ENCODE measurements around the gene COA8.

Gene COA8

GRCh38 chr14:103624860-103625259, 62.1 kb downstream of the COA8 start:
- Histone ChIP-seq H2BK15ac (ENCODE audit: low read depth, poor library complexity, severe bottlenecking) (no peak overlapping the region), H3K4me1 (ENCODE audit: control insufficient read depth, insufficient read depth, low read depth, low read length) (peaks cover 24% of the 10 kb centered on the region), H3K23ac (ENCODE audit: low read length in 2 of 2) (peak overlapping the region in 1 of 2 experiments; percentile 66), H3K79me1 (replicated peaks; ENCODE audit: low read length, poor library complexity, severe bottlenecking) (no peaks in the 10 kb centered on the region), H2BK12ac (ENCODE audit: low read length in 2 of 2) (peak overlapping the region in 1 of 2 experiments; percentile 17), H2BK120ac (ENCODE audit: low read depth, low read length) (no peak overlapping the region), H4K8ac (ENCODE audit: low read length) (peak overlapping the region; percentile 4), H3K4ac (ENCODE audit: low read depth in 1 of 2, low read length in 2 of 2) (peak overlapping the region in 1 of 2 experiments; percentile 13), H3K9me3 (ENCODE audit: control insufficient read depth, low read length) (no peaks in the 10 kb centered on the region), H3K27ac (ENCODE audit: low read length, poor library complexity, severe bottlenecking) (no peak overlapping the region), H3K14ac (ENCODE audit: low read length in 2 of 2) (peak overlapping the region in 1 of 2 experiments; percentile 4), H3K18ac (ENCODE audit: low read depth in 1 of 2, low read length in 2 of 2) (peak overlapping the region in 1 of 2 experiments; percentile 54), H4K91ac (ENCODE audit: low read length) (peak overlapping the region; percentile 73), H2BK5ac (ENCODE audit: low read depth, low read length, poor library complexity, severe bottlenecking) (no peak overlapping the region), H3K4me3 (ENCODE audit: insufficient read depth in 1 of 2, low read depth in 1 of 2, low read length in 2 of 2) (peak overlapping the region in 1 of 2 experiments; percentile 24), H3K36me3 (ENCODE audit: control insufficient read depth in 1 of 2, insufficient read depth in 2 of 2, low read depth in 1 of 2, low read length in 2 of 2) (no peaks in the 10 kb centered on the region), H2AFZ (ENCODE audit: low read depth, low read length) (no peak overlapping the region), H3K4me2 (ENCODE audit: low read length, poor library complexity, severe bottlenecking) (no peak overlapping the region), H3K27me3 (ENCODE audit: control insufficient read depth in 1 of 2, insufficient read depth in 1 of 2, low read length in 2 of 2) (no peaks in the 10 kb centered on the region), H2AK5ac (ENCODE audit: low read length, severe bottlenecking) (no peak overlapping the region), H3K9ac (ENCODE audit: low read length) (peak overlapping the region; percentile 71)
- WGBS: 19% methylated on average over 10 of the region's 10 CpGs
- peak; percentile 65 for DNase-seq

GRCh38 chr14:103625356-103626095, 62.8 kb downstream of the COA8 start:
- no peak overlapping the region for H3K14ac ChIP-seq (ENCODE audit: low read length in 2 of 2)
- no peak overlapping the region for H2BK5ac ChIP-seq (ENCODE audit: low read depth, low read length, poor library complexity, severe bottlenecking)
- H4K8ac ChIP-seq (ENCODE audit: low read length): peak overlapping the region; percentile 40
- peak overlapping the region; percentile 71 for H3K9ac ChIP-seq (ENCODE audit: low read length)
- H3K27me3 ChIP-seq (ENCODE audit: control insufficient read depth in 1 of 2, insufficient read depth in 1 of 2, low read length in 2 of 2): no peaks in the 10 kb centered on the region
- no peak overlapping the region for H3K23ac ChIP-seq (ENCODE audit: low read length in 2 of 2)
- peak overlapping the region in 1 of 2 experiments; percentile 54 for H3K18ac ChIP-seq (ENCODE audit: low read depth in 1 of 2, low read length in 2 of 2)
- H3K36me3 ChIP-seq (ENCODE audit: control insufficient read depth in 1 of 2, insufficient read depth in 2 of 2, low read depth in 1 of 2, low read length in 2 of 2): no peaks in the 10 kb centered on the region
- H3K4me2 ChIP-seq (ENCODE audit: low read length, poor library complexity, severe bottlenecking): no peak overlapping the region
- peak overlapping the region; percentile 13 to 35 for H3K4ac ChIP-seq (ENCODE audit: low read depth in 1 of 2, low read length in 2 of 2)
- peaks cover 24% of the 10 kb centered on the region for H3K4me1 ChIP-seq (ENCODE audit: control insufficient read depth, insufficient read depth, low read depth, low read length)
- WGBS: 78% methylated on average over 9 of the region's 11 CpGs
- H3K9me3 ChIP-seq (ENCODE audit: control insufficient read depth, low read length): no peaks in the 10 kb centered on the region
- no peak overlapping the region for H2AFZ ChIP-seq (ENCODE audit: low read depth, low read length)
- no peak overlapping the region for H2BK15ac ChIP-seq (ENCODE audit: low read depth, poor library complexity, severe bottlenecking)
- H3K4me3 ChIP-seq (ENCODE audit: insufficient read depth in 1 of 2, low read depth in 1 of 2, low read length in 2 of 2): peak overlapping the region in 1 of 2 experiments; percentile 24
- no peaks in the 10 kb centered on the region for H3K79me1 ChIP-seq (replicated peaks; ENCODE audit: low read length, poor library complexity, severe bottlenecking)
- no peak overlapping the region for H4K91ac ChIP-seq (ENCODE audit: low read length)
- no peak for DNase-seq
- no peak overlapping the region for H2AK5ac ChIP-seq (ENCODE audit: low read length, severe bottlenecking)
- H2BK12ac ChIP-seq (ENCODE audit: low read length in 2 of 2): peak overlapping the region in 1 of 2 experiments; percentile 68
- H3K27ac ChIP-seq (ENCODE audit: low read length, poor library complexity, severe bottlenecking): no peak overlapping the region
- H2BK120ac ChIP-seq (ENCODE audit: low read depth, low read length): no peak overlapping the region

DNA sequence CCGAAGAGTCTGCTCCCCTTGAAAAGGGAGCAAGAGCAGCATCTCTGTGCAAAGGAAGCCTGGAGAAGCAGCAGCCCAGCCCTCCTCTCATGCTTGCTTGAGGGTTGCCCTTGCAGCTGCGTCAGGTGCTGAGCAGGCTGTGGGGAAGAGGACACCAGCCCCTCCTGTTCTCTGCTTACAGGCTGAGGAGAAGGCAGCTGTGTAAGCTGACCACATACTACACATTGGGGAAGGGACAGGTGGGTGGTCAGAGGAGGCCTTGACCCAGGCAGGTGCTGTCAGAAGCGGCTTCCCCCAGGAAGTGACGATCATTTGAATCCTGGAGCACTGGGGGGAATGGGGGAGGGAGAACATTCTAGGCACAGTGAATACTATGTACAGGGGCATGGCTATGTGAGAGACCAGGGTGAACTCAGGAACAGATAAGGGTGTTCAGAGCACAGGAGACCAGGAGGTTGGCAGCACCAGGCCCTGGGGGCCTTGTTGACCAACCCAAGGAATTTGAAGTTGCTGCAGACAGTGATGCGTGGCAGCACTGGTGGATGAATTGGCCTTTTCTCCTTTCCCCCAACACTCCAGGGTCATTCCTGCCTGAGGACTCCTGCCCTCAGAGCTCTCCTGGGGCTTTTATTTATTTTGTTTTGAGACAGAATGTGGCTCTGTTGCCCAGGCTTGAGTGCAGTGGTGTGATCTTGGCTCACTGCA, 63.5 kb downstream of the COA8 start:
- H3K27me3 ChIP-seq (ENCODE audit: control insufficient read depth in 1 of 2, insufficient read depth in 1 of 2, low read length in 2 of 2): no peaks in the 10 kb centered on the region
- H2BK5ac ChIP-seq (ENCODE audit: low read depth, low read length, poor library complexity, severe bottlenecking): no peak overlapping the region
- H3K27ac ChIP-seq (ENCODE audit: low read length, poor library complexity, severe bottlenecking): no peak overlapping the region
- no peak for DNase-seq
- H3K4ac ChIP-seq (ENCODE audit: low read depth in 1 of 2, low read length in 2 of 2): no peak overlapping the region
- no peak overlapping the region for H3K4me2 ChIP-seq (ENCODE audit: low read length, poor library complexity, severe bottlenecking)
- H4K91ac ChIP-seq (ENCODE audit: low read length): peak overlapping the region; percentile 43
- H3K9ac ChIP-seq (ENCODE audit: low read length): no peak overlapping the region
- peak overlapping the region; percentile 14 to 16 for H3K18ac ChIP-seq (ENCODE audit: low read depth in 1 of 2, low read length in 2 of 2)
- WGBS: 93% methylated on average over 4 of the region's 5 CpGs
- H2BK15ac ChIP-seq (ENCODE audit: low read depth, poor library complexity, severe bottlenecking): no peak overlapping the region
- H2AK5ac ChIP-seq (ENCODE audit: low read length, severe bottlenecking): no peak overlapping the region
- no peaks in the 10 kb centered on the region for H3K36me3 ChIP-seq (ENCODE audit: control insufficient read depth in 1 of 2, insufficient read depth in 2 of 2, low read depth in 1 of 2, low read length in 2 of 2)
- H3K4me3 ChIP-seq (ENCODE audit: insufficient read depth in 1 of 2, low read depth in 1 of 2, low read length in 2 of 2): no peak overlapping the region
- peak overlapping the region; percentile 12 to 69 for H2BK12ac ChIP-seq (ENCODE audit: low read length in 2 of 2)
- no peaks in the 10 kb centered on the region for H3K79me1 ChIP-seq (replicated peaks; ENCODE audit: low read length, poor library complexity, severe bottlenecking)
- no peak overlapping the region for H3K23ac ChIP-seq (ENCODE audit: low read length in 2 of 2)
- H3K14ac ChIP-seq (ENCODE audit: low read length in 2 of 2): peak overlapping the region in 1 of 2 experiments; percentile 6
- peak overlapping the region; percentile 19 for H4K8ac ChIP-seq (ENCODE audit: low read length)
- peaks cover 26% of the 10 kb centered on the region for H3K4me1 ChIP-seq (ENCODE audit: control insufficient read depth, insufficient read depth, low read depth, low read length)
- H2AFZ ChIP-seq (ENCODE audit: low read depth, low read length): no peak overlapping the region
- H3K9me3 ChIP-seq (ENCODE audit: control insufficient read depth, low read length): no peaks in the 10 kb centered on the region
- no peak overlapping the region for H2BK120ac ChIP-seq (ENCODE audit: low read depth, low read length)

Measured in mesenchymal stem cell (in vitro differentiated cells and primary cell).